A549 (cell line): Measurements from ENCODE around the gene MSMO1. TPM values are rescaled to one million over a fixed set of nuclear protein-coding genes. Genes with fewer than 3 reads are reported as not detected.
"Not testable (repeated sequence)": the region's sequence is repeated elsewhere in the genome, so short reads cannot be mapped to it uniquely, and the experiment has no call there.

ENCODE experiments used
- ATAC-seq, 2 experiments: fragments of 200-7000 bp in 1 of 2; fragments of >200 bp in 1 of 2; cut with Nextera tagmentation in 1 of 2; cut with Tn5 transposase in 1 of 2; 3 replicates each; pipeline versions ENCODE4 v1.8.0 to v1.9.1; 2018 to 2020; ENCODE audit warnings: mild to moderate bottlenecking in 1 of 2, moderate library complexity in 1 of 2
- CTCF ChIA-PET: fragments of 300-600 bp; sonication (Branson Sonifier 250); formaldehyde crosslinking; extraction: SDS; loops from one replicate; lab custom pipeline; 2021; ENCODE audit warnings: antibody characterized with exemption, inconsistent platforms; lab: Yijun Ruan, JAX
- POLR2A ChIA-PET: fragments of 350-600 bp; formaldehyde crosslinking; extraction: SDS; loops from one replicate; lab custom pipeline; 2021; ENCODE audit warnings: antibody characterized with exemption, inconsistent platforms; lab: Yijun Ruan, JAX
- DNase-seq, 2 experiments: peaks; one replicate each; pipeline versions ENCODE4 v3.0.0 to v3.0.0-alpha.2; 2011 to 2016; ENCODE audit warnings: low read depth in 1 of 2, low spot score in 1 of 2
- FAIRE-seq: peaks from 2 replicates; lab custom pipeline; 2011; peaks lifted over from hg19 to GRCh38; lab: Jason Lieb, UNC
- H3K27ac ChIP-seq, 2 experiments: fragments of >200 bp; sonication (Bioruptor Twin); formaldehyde crosslinking; 3 replicates each; pipeline ENCODE4 v1.5.1; 2016 to 2017
- H3K4me1 ChIP-seq: fragments of >200 bp; sonication (Bioruptor Twin); formaldehyde crosslinking; 3 replicates; pipeline ENCODE4 v1.6.1; 2016
- H3K4me2 ChIP-seq: fragments of >200 bp; sonication (Bioruptor Twin); formaldehyde crosslinking; 3 replicates; pipeline ENCODE4 v1.6.1; 2016
- H3K4me3 ChIP-seq: fragments of >200 bp; sonication (Bioruptor Twin); formaldehyde crosslinking; 3 replicates; pipeline ENCODE4 v1.5.1; 2016
- H3K9me3 ChIP-seq: fragments of >200 bp; sonication (Bioruptor Twin); formaldehyde crosslinking; 3 replicates; pipeline ENCODE4 v1.6.1; 2016
- CBX2 ChIP-seq: fragments of 200-600 bp; sonication (generic); IDR thresholded peaks from 2 replicates; pipeline ENCODE4 v1.6.1; 2016; ENCODE audit warnings: low read depth, mild to moderate bottlenecking, borderline replicate concordance
- CEBPB ChIP-seq, 2 experiments: fragments of >200 bp in 1 of 2; sonication (Bioruptor Twin) in 1 of 2; formaldehyde crosslinking in 1 of 2; IDR thresholded peaks; 2 replicates each; pipeline ENCODE4 v1.6.1; 2012 to 2016
- CHD2 ChIP-seq: fragments of 150-350 bp; IDR thresholded peaks from 2 replicates; pipeline ENCODE4 v1.6.1; 2014; ENCODE audit warnings: low read length; ENCODE audit not compliant: partially characterized antibody
- CHD4 ChIP-seq: fragments of 200-600 bp; sonication (generic); IDR thresholded peaks from 2 replicates; pipeline ENCODE4 v1.6.1; 2016; ENCODE audit warnings: antibody characterized with exemption, mild to moderate bottlenecking, borderline replicate concordance
- CTCF ChIP-seq: fragments of >200 bp; sonication (Bioruptor Twin); formaldehyde crosslinking; IDR thresholded peaks from 3 replicates; pipeline ENCODE4 v1.5.1; 2016
- E2F6 ChIP-seq: IDR thresholded peaks from 2 replicates; pipeline ENCODE4 v1.6.1; 2012; ENCODE audit warnings: low read depth, borderline replicate concordance
- EP300 ChIP-seq, 2 experiments: fragments of >200 bp; sonication (Bioruptor Twin); formaldehyde crosslinking; IDR thresholded peaks; 2 replicates in 1 of 2; 3 replicates in 1 of 2; pipeline ENCODE4 v1.6.1; 2016 to 2017
- ESRRA ChIP-seq: fragments of 150-350 bp; IDR thresholded peaks from 2 replicates; pipeline ENCODE4 v1.6.1; 2014; ENCODE audit warnings: mild to moderate bottlenecking, low read length, borderline replicate concordance
- FOSL2 ChIP-seq, 2 experiments: fragments of 450-650 bp in 1 of 2; fragments of >200 bp in 1 of 2; sonication (Bioruptor Twin) in 1 of 2; formaldehyde crosslinking; IDR thresholded peaks; 2 replicates each; pipeline versions ENCODE4 v1.5.0 to v1.6.1; 2016 to 2020; ENCODE audit warnings: mild to moderate bottlenecking in 1 of 2, moderate library complexity in 1 of 2
- GATA3 ChIP-seq: IDR thresholded peaks from 2 replicates; pipeline ENCODE4 v1.6.1; 2012; ENCODE audit warnings: borderline replicate concordance
- HEYL ChIP-seq: fragments of 250-450 bp; sonication (Bioruptor Pico); IDR thresholded peaks from 2 replicates; pipeline ENCODE4 v1.8.0; 2021; ENCODE audit warnings: mild to moderate bottlenecking, moderate library complexity
- HMGXB4 ChIP-seq: fragments of 250-450 bp; sonication (Bioruptor Pico); IDR thresholded peaks from 2 replicates; pipeline ENCODE4 v1.5.0; 2021; ENCODE audit warnings: mild to moderate bottlenecking, moderate library complexity, borderline replicate concordance
- HOXA7 ChIP-seq: fragments of 250-450 bp; sonication (Bioruptor Pico); IDR thresholded peaks from 2 replicates; pipeline ENCODE4 v1.5.0; 2020; ENCODE audit warnings: mild to moderate bottlenecking, moderate library complexity
- JUN ChIP-seq, 2 experiments: fragments of >200 bp; sonication (Bioruptor Twin); formaldehyde crosslinking; IDR thresholded peaks; 2 replicates in 1 of 2; 3 replicates in 1 of 2; pipeline ENCODE4 v1.6.1; 2016 to 2017
- JUNB ChIP-seq: fragments of >200 bp; sonication (Bioruptor Twin); formaldehyde crosslinking; IDR thresholded peaks from 2 replicates; pipeline ENCODE4 v1.6.1; 2016
- KDM5A ChIP-seq: fragments of 200-600 bp; sonication (generic); IDR thresholded peaks from 2 replicates; pipeline ENCODE4 v1.6.1; 2016; ENCODE audit warnings: antibody characterized with exemption, mild to moderate bottlenecking
- MAZ ChIP-seq: fragments of 150-350 bp; IDR thresholded peaks from 2 replicates; pipeline ENCODE4 v1.6.1; 2014; ENCODE audit warnings: antibody characterized with exemption, low read depth, low read length, borderline replicate concordance
- MYC ChIP-seq: IDR thresholded peaks from 2 replicates; pipeline ENCODE4 v1.6.1; 2012; ENCODE audit warnings: mild to moderate bottlenecking, inconsistent platforms, low read length, improper control_type of control experiment, borderline replicate concordance
- RAD21 ChIP-seq, 2 experiments: fragments of >200 bp in 1 of 2; sonication (Bioruptor Twin) in 1 of 2; formaldehyde crosslinking in 1 of 2; IDR thresholded peaks in 1 of 2; conservative IDR thresholded peaks in 1 of 2; 2 replicates in 1 of 2; 3 replicates in 1 of 2; pipeline ENCODE4 v1.6.1; 2012 to 2018; ENCODE audit warnings: inconsistent platforms in 1 of 2
- RCOR1 ChIP-seq: fragments of 150-350 bp; IDR thresholded peaks from 2 replicates; pipeline ENCODE4 v1.6.1; 2014; ENCODE audit warnings: antibody characterized with exemption, low read length, low read depth
- SMC3 ChIP-seq: fragments of >200 bp; sonication (Bioruptor Twin); formaldehyde crosslinking; IDR thresholded peaks from 3 replicates; pipeline ENCODE4 v1.6.1; 2018; ENCODE audit warnings: inconsistent platforms
- ZC3H11A ChIP-seq: fragments of 450-650 bp; IDR thresholded peaks from 2 replicates; pipeline ENCODE4 v1.6.1; 2014; ENCODE audit warnings: antibody characterized with exemption, mild to moderate bottlenecking
- ZFP36 ChIP-seq: fragments of 450-650 bp; IDR thresholded peaks from 2 replicates; pipeline ENCODE4 v1.6.1; 2014; ENCODE audit warnings: borderline replicate concordance; ENCODE audit not compliant: partially characterized antibody
- ZNF302 ChIP-seq: fragments of 250-450 bp; sonication (Bioruptor Pico); IDR thresholded peaks from 2 replicates; pipeline ENCODE4 v1.9.0; 2021; ENCODE audit warnings: inconsistent platforms, mild to moderate bottlenecking, moderate library complexity
- WGBS: methylation state at CpG from one replicate; pipeline ENCODE4 v1.1.6; 2017; ENCODE audit errors: missing lambda C conversion rate; 5-methylcytosine and 5-hydroxymethylcytosine counted together
- polyA plus RNA-seq, 4 experiments: library from polyadenylated mRNA; depleted of rRNA in 3 of 4; stranded (reverse); fragments of >200 nt; fragmentation: RNase III in 1 of 4; extraction: RNeasy Plus Mini Kit Qiagen cat#74134 plus additional on column Dnase treatment in 1 of 4; gene quantifications; 2 replicates in 3 of 4; 3 replicates in 1 of 4; pipeline ENCODE4 v1.2.3, GENCODE V29; 2011 to 2017
- TF ChIP-seq, protein P1 (sequence below): IDR thresholded peaks from 2 replicates; pipeline ENCODE4 v1.6.1; 2012

MSMO1 gene
- polyA plus RNA-seq, 2 of the 4 experiments (the other 2 are of a cell fraction), result 32.3 to 37.2 TPM

DNA sequence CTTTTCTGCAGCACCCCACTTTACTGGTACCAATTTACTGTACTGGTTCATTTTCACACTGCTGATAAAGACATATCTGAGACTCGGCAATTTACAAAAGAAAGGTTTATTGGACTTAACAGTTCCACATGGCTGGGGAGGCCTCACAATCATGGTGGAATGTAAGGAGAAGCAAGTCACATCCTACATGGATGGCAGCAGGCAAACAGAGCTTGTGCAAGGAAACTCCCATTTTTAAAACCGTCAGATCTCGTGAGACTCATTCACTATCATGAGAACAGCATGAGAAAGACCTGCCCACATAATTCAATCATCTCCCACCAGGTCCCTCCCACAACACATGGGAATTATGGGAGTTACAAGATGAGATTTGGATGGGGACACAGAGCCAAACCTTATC, 42.8 kb upstream of the MSMO1 start:
- H3K9me3 ChIP-seq, H3K27ac ChIP-seq, ATAC-seq, H3K4me2 ChIP-seq, CTCF ChIA-PET, DNase-seq, POLR2A ChIA-PET, H3K4me1 ChIP-seq, FAIRE-seq, H3K4me3 ChIP-seq: not testable (repeated sequence)
- WGBS, result 90% methylated on average over 3 of the region's 3 CpGs

DNA sequence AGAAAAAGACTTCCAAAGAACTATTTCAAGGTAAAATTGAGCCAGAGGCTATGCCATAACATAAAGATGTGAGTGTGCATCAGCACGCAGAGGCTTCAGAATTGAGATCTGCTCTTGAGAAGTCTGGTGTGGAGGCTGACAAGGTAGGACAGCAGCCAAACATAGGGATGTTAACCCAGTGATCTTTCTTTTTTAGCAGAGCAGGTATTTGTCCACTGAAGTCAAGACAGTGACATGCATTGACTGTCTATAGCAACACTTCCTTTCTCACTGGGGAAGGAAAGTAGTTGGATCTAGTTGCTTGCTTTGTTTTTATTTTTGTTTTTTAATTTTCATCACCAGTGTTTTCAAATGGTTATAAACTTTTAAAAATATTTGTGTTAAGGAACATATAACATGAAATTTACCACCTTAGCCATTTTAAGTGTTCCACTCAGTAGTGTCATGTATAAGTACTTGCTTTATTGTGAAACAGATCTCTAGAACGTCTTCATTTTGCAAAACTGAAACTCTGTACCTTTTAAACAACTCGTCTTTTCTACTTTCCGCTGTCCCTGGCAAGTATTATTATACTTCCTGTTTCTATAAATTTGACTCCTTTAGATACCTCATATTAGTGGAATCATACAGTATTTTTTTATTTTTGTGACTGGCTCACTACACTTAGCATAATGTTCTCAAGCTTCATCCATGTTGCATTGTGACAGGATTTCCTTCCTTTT, 40.7 kb upstream of the MSMO1 start:
- CTCF ChIA-PET, DNase-seq, POLR2A ChIA-PET, H3K9me3 ChIP-seq, ATAC-seq, H3K4me1 ChIP-seq, H3K4me2 ChIP-seq, H3K27ac ChIP-seq, H3K4me3 ChIP-seq, FAIRE-seq: not testable (repeated sequence)
- WGBS, result 93% methylated on average over 4 of the region's 4 CpGs

- FAIRE-seq, result no peak
- CTCF ChIA-PET, result interaction anchor here (0.7 kb wide), 1 partner anchor 111 kb away, joined by 3 read pairs; no protein-coding TSS in a partner anchor
Observed at GRCh38 chr4:165288226-165288625, 39.2 kb upstream of the MSMO1 start.

GRCh38 chr4:165288639-165289422, 38.6 kb upstream of the MSMO1 start:
- DNase-seq, result no peak
- H3K27ac ChIP-seq, result no peak overlapping the region
- TF ChIP-seq ZNF302 (no peak), ZFP36 (no peak), RCOR1 (no peak), CTCF (no peak), CHD2 (no peak), KDM5A (no peak), HOXA7 (no peak), JUNB (no peak), SMC3 (no peak), CHD4 (no peak), FOSL2 (IDR thresholded peaks at IDR 0.05) (no peak), FOSL2 (CRISPR knock-in tag; IDR thresholded peaks at IDR 0.05) (no peak), E2F6 (no peak), ESRRA (no peak)
- TF ChIP-seq, protein P1, sequence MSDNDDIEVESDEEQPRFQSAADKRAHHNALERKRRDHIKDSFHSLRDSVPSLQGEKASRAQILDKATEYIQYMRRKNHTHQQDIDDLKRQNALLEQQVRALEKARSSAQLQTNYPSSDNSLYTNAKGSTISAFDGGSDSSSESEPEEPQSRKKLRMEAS, result no peak

More at GRCh38 chr4:165288226-165288625, 39.2 kb upstream of the MSMO1 start:
- no peak for ATAC-seq
- no peak overlapping the region for H3K4me3 ChIP-seq
- WGBS, result 63% methylated on average over 3 of the region's 3 CpGs
- no peak for DNase-seq
- H3K9me3 ChIP-seq, result no peaks in the 10 kb centered on the region
- H3K27ac ChIP-seq, result no peak overlapping the region
- H3K4me2 ChIP-seq, result peak overlapping the region; percentile 13; the same call in 1 of the 3 replicates
- POLR2A ChIA-PET, result no interaction called here
- H3K4me1 ChIP-seq, result peaks cover 8% of the 10 kb centered on the region; the same call in 2 of the 3 replicates
- TF ChIP-seq MAZ, result no peak
- TF ChIP-seq MYC, result no peak
- TF ChIP-seq JUN (IDR thresholded peaks at IDR 0.05), result no peak
- no peak for TF ChIP-seq HMGXB4 (CRISPR knock-in tag)
- TF ChIP-seq ZC3H11A, result no peak
- no peak for TF ChIP-seq HEYL (CRISPR knock-in tag)
- TF ChIP-seq GATA3, result no peak
- TF ChIP-seq CEBPB (IDR thresholded peaks at IDR 0.05), result no peak
- TF ChIP-seq, protein P1, result no peak
- TF ChIP-seq RAD21 (conservative IDR thresholded peaks at IDR 0.05 in 1 of 2, IDR thresholded peaks at IDR 0.05 in 1 of 2), result no peak
- no peak for TF ChIP-seq CBX2
- TF ChIP-seq JUNB, result no peak
- TF ChIP-seq CHD4, result no peak
- TF ChIP-seq EP300 (IDR thresholded peaks at IDR 0.05), result no peak
- TF ChIP-seq, all 56 proteins: peak for 0

More at GRCh38 chr4:165288639-165289422, 38.6 kb upstream of the MSMO1 start:
- Histone ChIP-seq H3K4me1 (peaks cover 8% of the 10 kb centered on the region; the same call in 2 of the 3 replicates), H3K4me2 (peak overlapping the region; percentile 13; the same call in 1 of the 3 replicates), H3K9me3 (no peaks in the 10 kb centered on the region), H3K4me3 (no peak overlapping the region)
- POLR2A ChIA-PET, result no interaction called here
- CTCF ChIA-PET, result no interaction called here
- FAIRE-seq, result no peak
- ATAC-seq, result no peak
